Measurements from ENCODE around the gene WWTR1.

WWTR1 gene

DNA sequence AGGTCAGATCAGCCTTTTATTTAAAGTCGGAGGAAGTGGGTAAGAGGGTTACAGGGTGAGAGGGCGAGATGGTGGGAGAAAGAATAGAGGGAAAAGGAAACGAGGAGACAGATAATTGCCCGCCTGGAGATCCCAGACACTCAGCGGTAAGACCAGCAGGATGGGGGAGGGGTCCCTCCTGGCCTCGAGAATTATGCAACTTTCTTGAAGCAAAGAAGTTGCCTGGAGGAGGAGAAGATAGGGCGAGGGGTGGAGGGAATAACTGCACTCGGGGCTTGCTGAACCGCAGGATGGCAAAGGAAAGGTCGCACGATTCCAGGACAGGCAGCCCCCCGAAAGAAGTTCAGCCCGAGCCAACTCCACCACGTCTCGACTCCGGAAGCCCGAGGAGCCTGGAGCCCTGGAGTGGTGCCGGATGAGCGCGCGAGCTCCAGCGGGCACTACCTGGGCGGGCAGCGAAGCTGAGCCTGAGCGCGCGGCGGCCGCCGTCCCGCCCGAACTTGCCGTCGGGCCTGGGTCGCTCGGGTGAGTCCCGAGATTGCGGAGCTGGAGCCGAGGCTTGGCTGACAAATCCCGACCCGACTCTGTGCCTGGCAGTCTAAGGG, 402 bp downstream of the WWTR1 start:
- H3K4me3 ChIP-seq = peak overlapping the region; percentile 41 to 67 (median 58)
- H3K27ac ChIP-seq = peak overlapping the region; percentile 69 to 98 (median 93)

DNA sequence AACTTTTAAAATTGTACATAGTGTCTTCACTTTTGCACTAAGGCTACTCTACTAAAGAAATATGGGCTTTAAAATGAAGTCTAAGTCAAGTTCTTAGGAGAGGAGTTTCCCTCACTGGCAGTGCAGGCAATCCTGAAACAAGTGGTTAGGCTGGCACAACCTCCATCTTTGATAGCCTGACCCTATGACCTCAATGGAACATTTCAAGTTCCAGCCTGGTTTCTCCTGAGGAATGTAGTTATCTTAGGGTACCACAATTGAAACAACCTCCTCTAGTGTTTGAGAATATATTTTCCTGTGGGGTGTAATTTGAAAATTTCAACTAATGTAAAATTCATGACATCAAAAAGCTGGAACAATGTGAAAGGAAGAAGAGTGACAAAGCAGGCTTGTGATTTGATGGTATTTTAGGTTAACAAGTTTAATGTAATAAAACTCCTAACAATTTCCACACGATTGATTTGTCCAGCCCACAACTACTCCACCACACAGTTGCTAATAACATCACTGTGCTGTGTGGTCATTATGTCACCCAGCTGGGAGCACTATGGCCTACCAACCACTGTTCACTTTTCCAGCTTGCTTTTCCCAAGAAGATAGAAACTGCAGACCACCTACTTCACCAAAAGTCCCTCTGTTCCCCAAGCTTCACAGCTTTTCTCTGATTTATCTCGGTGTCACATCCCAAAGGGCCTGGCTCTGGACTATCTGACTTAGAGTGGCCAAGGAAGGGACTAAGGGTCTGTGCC, 1.8 kb downstream of the WWTR1 start:
- Histone ChIP-seq H3K4me3 (peak overlapping the region; percentile 41 to 67 (median 58)), H3K27ac (peak overlapping the region in 19 of 21 experiments; percentile 1 to 97 (median 93))

DNA sequence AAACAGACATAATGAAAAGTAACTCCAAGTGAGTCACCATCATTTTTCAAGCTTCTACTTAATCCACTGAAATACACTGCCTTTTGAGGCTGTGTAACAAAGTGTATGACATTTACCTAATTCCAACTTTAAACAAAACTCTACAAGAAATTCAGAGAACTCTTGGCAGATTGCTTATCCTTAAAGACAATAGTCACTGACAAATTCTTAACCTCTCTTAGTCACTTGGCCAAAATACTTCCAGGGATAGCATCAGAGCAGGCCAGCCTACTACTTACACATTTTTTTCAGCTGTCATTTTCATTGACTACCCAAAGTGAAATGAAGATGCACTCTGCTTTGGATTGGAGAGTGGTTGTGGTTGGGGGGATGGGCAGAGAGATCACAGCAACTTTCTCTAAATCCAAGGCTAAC, 3.6 kb downstream of the WWTR1 start:
- Histone ChIP-seq H3K27ac (peak overlapping the region in 6 of 21 experiments; percentile 7 to 89 (median 27)), H3K4me3 (peak overlapping the region in 2 of 7 experiments; percentile 41 to 60)

DNA sequence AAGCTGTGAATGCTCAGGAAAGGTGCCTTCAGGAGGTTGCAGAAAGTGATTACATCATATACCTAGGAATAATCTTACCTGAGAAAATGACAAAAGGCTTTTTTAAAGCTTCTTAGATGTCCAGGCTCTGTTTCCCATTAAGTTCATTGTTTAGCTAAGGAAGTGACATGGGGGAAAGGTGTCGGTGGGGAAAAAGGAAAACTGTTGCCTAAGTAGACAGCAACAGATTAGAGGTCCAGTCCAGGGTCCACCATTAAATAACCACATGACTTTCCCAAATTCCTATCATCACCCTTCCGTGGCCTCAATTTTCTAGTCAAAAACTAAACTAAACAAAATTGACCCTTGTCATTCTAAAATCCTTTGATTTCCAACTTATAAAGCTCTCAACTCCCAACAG, 4.3 kb downstream of the WWTR1 start:
- Histone ChIP-seq H3K27ac (peak overlapping the region in 4 of 21 experiments; percentile 7 to 53 (median 38)), H3K4me3 (peak overlapping the region in 1 of 7 experiments; percentile 60)

DNA sequence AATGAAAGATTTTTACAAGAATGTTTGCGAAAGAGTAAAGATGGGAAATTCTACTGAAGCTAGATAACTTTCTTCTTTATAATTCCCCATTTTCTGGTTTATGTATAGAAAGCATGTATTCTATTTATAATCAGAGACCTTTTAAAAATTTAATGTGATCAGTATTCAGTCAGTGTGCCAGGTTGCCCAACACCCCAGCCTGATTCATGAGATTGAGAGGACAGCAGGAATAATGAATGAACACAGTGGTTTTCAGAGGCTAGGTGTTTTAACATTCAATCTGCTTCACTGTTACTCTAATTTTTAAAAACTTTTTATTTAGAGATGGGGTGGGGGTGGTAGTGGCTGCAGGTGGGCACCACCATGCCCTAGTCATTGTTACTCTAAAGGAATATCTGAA, 4.7 kb downstream of the WWTR1 start:
- Histone ChIP-seq H3K4me3 (peak overlapping the region in 1 of 7 experiments; percentile 60), H3K27ac (peak overlapping the region in 1 of 21 experiments; percentile 49)

DNA sequence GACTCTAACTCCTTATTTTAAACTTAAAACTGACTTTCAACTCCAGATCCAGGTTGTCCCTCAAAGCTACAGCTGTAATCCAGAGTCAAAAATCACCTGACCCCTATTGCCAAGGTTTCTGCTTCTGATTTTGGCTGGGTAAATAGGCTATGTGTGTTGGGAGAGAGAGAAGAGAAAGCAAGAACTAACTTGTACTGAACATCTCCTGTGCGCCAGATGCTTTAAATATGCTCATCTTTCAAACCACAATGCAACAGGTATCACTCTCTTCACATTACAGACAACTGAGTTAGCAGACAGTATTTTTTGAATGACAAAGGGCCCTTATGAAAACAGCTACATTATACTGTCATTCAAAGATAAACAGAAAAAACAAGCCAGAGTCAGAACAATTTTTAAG, 7.0 kb downstream of the WWTR1 start:
- no peak overlapping the region for H3K4me3 ChIP-seq
- H3K27ac ChIP-seq = peak overlapping the region in 2 of 21 experiments; percentile 13 to 45

DNA sequence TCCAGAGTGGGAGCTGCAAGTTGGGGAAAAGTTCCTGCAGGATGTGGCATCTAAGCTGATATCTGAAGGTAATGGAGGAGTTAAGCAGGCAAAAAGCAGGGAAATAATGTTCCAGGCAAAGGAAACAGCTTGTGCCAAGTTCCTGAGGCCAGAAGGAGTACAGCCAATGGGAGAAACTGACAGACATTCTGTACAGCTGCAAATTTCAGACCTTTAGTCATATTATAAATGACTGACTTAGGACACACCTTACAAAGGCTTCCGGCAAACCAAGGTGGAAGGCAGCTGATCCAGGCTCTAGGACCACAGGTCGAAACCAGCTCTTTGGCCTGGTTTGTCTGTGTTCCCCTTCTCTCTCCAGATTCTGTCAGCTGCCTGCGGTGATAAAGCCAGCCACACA, 9.3 kb downstream of the WWTR1 start:
- Histone ChIP-seq H3K4me3 (no peak overlapping the region), H3K27ac (peak overlapping the region in 16 of 21 experiments; percentile 5 to 81 (median 50))

DNA sequence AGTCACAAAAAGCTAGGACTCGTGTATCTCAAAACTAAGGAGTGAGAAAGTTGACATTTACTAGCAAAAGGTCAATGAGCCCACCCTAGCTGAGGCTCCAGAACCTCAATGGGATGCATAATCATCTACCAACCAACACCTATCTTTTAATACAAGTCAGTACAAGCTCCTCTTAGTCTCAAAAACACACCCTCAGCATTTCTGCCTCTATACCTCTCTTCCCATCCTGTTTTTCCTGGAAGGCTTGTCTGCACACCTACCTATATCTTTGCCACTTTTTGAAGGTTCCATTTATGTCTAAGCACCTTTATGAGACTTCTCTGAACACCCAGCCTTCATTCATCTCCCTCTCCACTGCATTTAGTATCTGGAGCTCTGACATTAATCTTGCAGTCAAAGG, 10.0 kb downstream of the WWTR1 start:
- Histone ChIP-seq H3K27ac (peak overlapping the region in 5 of 21 experiments; percentile 9 to 70 (median 42)), H3K4me3 (no peak overlapping the region)

DNA sequence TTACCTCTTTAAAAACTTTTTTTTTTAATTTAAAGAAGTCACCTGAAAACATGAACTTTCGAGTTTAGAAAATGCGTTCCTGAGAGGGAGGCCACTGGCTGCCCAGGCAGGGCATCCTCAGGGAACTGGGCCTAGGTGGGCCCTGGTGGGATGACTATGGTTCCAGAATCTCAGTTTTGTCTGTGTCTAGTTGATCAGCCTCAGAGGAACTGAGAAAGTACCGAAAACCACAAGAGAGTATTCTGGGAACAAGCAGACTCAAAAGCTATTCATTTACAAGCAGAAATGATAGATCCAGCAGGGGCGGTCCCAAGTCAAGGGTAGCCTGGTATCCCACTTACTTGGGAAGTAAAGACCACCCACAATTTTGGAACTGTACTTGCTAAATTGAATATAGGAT, 10.5 kb downstream of the WWTR1 start:
- Histone ChIP-seq H3K4me3 (no peak overlapping the region), H3K27ac (peak overlapping the region in 1 of 21 experiments; percentile 54)

DNA sequence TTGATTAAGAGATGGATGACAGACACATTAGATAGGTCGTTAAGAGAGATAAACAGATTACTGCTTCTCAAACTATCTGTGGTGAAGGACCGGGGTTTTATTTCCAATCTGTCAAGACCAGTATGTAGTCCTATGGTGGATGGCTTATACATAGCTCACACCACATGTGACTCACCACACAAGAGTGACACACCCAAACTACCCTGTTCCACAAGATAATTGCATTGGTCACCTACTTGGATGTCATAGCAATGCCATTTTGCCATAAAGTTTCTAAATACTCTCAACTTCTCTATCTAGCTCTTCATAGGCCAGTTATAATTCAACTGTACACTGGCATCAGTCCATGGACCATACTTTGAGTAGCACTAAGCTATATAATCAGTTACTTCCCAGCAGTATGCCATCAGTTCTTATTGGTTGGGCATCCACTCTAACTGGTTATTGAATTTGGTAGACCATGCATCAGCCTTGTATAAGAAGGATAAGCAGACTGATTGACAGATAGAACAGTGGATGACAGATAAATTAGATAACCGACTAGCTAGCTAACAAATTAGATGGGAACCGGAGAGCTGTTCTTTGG, 11.6 kb downstream of the WWTR1 start:
- Histone ChIP-seq H3K4me3 (no peak overlapping the region), H3K27ac (peak overlapping the region in 2 of 21 experiments; percentile 5 to 21)

DNA sequence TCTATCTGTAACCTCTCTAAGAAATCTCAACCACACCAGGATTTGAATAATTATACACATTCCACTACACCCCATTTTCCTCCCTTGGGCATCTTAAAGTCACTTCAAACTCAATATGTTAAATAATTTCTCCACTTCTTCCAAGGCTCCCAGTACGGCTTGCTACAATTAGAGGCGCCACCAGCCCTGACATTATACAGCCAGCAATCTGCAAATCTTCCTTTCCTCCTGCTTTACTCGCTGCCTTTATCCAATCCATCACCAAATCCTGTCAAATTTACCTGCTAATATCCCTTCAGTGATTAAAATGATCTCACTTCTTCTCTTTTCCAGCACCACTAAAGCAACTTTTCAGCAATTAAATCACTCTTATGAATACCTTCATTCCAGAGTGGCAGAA, 13.9 kb downstream of the WWTR1 start:
- Histone ChIP-seq H3K4me3 (no peak overlapping the region), H3K27ac (peak overlapping the region in 3 of 21 experiments; percentile 27 to 41 (median 38))

DNA sequence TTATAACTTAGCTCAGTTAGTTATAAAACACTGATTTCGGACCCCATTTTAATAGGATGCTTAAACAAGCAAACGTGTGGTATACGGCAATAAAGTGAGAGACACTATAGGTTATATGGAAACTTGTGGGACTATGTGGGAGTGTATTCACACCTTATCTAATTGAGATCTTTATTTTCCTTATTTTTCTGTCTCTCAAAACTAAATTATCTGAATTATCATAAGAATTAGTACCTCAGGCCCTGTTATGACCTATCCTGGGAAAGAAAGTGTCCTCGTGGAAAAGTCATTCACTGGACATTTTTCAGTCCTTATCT, 14.4 kb downstream of the WWTR1 start:
- Histone ChIP-seq H3K27ac (peak overlapping the region in 2 of 21 experiments; percentile 27 to 41), H3K4me3 (no peak overlapping the region)

DNA sequence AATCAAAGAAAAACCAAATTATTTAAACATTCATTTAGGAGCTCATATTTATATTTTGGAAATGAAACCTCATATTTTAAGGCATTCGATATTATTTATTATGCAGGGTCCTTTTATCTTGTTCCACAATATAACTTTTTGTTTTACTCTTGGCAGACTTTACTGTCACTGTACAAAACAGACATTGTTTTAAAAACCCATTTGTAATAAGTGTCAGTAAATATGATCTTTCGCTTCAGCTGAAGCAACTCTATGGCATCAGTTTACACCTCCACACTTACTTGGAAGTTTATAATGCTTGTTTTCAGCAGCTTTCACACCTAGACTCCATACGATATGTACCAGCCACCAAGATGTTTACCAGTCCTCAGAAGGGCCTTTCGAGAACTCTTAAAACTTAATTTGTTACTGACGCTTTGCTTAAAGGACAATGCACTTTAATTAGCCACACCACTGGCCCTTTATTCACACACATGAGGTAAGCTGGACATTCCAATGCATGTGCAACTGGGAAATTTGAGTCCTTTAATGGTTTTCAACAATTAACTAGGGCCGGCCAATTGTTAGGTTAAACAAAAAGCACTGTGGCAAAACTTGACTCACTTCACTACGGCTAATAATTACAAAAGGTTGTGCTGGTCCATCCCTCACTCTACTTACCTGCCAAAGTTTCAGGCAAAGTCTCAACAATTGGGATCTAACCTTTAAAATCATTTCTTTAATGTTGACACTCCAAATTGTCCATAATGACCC, 16.7 kb downstream of the WWTR1 start:
- H3K4me3 ChIP-seq = no peak overlapping the region
- no peak overlapping the region for H3K27ac ChIP-seq

DNA sequence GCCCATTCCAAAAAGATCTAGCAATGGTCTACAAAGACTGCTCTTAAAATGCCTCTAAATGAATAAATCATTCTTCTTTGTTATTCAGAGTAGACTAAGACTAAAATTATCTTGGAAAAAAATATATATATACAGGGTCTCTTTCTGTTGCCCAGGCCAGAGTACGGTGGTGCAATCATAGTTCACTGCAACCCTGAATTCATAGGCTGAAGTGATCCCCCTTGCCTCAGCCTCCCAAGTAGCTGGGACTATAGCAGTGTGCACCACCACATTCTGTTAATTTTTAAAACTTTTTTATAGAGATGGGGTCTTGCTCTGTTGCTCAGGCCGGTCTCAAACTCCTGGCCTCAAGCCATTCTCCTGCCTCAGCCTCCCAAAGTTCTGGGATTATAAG, 18.7 kb downstream of the WWTR1 start:
- peak overlapping the region in 1 of 7 experiments; percentile 13 for H3K4me3 ChIP-seq
- peak overlapping the region in 12 of 21 experiments; percentile 7 to 75 (median 50) for H3K27ac ChIP-seq

DNA sequence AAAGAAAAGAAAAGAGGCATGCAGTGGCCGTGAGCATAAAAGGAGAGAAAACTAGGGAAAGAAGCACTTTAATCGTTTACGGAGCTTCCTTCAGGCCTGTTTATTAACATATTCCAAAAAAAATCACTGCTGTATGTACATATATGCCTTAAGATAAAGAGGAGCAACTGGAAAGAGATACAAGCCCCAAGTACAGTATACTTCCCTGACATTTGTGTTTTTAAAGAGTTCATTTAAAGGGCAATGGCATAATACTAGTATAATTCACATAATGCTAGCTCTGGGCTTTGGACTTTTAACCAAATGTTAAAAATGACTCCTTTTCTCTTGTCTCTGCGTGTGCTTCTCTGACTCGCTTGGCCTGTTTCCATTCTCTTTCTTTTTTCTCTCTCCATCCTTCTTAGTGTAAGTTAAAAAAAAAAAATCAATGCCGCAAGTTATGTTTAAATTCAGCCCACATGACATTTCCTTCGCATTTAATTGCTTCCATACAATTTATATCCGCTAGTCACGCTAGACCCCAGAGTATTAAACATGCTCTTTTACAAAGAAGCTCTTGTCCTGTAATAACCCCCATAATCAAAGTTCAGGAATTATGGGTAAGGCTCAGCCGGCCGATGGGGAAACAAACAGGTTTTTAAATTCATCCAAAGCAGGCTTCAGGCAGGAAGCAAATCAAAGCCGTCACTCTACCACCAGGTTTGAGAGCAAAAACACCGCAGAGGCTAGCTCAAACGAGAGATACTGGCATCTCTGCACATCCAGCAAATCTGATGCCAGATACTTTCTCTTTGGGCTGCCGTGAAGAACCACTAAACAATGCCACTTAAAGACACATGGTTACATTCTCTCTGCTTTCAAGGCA, 19.4 kb downstream of the WWTR1 start:
- peak overlapping the region in 13 of 21 experiments; percentile 7 to 75 (median 50) for H3K27ac ChIP-seq
- H3K4me3 ChIP-seq = peak overlapping the region in 1 of 7 experiments; percentile 13

DNA sequence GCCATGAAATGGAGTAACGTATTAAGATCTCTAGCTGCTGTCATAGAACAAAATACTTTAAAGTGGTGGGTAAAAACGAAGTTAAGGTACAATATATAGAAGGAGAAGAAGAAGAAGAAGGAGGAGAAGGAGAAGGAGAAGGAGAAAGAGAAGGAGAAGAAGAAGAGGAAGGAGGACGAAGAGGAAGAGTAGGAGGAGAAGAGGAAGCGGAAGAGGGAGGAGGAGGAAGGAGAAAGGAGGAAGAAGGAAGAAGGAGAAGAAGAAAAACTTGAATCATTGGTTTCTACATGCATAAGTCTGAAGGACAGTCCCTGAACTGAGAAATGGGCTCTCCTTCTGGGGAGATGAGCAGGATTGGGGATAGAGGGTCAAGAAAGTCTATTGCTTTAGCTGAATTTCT, 22.4 kb downstream of the WWTR1 start:
- H3K27ac ChIP-seq = no peak overlapping the region

DNA sequence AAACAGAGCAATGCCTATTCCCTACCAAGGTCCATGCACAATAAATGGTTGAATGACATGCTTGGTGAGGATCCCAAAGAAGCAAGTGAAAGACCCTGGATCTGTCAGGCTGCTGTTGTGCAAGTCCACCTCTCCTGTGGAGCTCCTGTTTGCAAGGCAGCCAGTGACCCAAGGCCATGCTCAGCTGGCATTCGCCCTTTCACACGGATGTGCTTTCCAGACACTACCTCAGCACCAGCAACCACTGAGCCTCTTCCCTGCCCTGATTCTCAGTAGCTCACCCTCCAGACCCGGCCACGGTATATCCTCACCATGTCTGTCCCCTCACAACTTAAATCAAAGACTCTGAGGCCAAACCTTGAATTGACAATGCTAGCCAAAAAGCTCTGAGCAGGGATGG, 23.3 kb downstream of the WWTR1 start:
- Histone ChIP-seq H3K27ac (peak overlapping the region in 3 of 21 experiments; percentile 3 to 27 (median 26)), H3K4me3 (no peak overlapping the region)

More for the DNA sequence above, 22.4 kb downstream of the WWTR1 start:
- no peak overlapping the region for H3K4me3 ChIP-seq

DNA sequence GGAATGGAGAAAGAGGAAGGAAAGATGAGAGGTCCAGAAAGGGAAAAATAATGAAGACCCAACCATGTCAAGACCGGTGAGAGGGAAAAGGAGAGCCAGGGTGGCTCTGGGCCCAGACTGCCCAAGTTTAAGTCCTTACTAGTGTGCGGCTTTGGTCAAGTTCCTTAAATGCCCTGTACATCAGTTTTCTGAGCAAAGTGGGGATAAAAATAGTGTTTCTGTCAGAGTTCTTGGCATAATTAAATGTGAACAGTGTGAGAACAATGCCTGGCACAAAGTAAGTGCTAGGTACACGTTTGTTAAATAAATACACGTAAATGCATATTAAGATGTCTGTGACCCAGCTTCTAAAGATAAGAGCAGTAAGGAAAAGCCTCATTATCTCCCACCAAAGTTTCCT, 23.8 kb downstream of the WWTR1 start:
- no peak overlapping the region for H3K4me3 ChIP-seq
- peak overlapping the region in 3 of 21 experiments; percentile 24 to 26 (median 26) for H3K27ac ChIP-seq

DNA sequence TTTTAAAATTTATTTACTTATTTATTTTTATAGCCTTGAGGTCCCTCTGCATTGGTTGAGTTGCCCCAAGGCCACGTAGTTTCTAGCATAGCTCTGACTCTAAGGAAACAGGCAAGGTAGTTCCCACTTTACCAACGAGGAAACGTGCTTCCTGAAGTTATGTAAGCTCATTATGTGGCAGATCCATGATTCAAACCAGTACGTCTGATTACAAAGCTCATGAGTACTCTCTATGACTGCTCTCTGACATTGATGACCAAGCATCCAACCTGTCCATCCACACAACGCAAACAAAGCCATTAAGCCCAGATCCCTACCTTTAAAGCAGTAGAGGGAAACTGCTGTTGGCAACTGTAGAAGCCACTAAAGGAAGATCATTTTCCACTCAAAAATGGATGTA, 25.6 kb downstream of the WWTR1 start:
- H3K27ac ChIP-seq = peak overlapping the region in 1 of 21 experiments; percentile 2
- no peak overlapping the region for H3K4me3 ChIP-seq

Measured in skin epidermis (tissue), 12 donors.